ENCODE data around the gene ANO1. TPM values are rescaled to one million over a fixed set of nuclear protein-coding genes. Genes with fewer than 3 reads are reported as not detected.

ANO1 gene
- total RNA-seq, 2 donors from 2014 or later = 9.8 to 14.2 TPM

DNA sequence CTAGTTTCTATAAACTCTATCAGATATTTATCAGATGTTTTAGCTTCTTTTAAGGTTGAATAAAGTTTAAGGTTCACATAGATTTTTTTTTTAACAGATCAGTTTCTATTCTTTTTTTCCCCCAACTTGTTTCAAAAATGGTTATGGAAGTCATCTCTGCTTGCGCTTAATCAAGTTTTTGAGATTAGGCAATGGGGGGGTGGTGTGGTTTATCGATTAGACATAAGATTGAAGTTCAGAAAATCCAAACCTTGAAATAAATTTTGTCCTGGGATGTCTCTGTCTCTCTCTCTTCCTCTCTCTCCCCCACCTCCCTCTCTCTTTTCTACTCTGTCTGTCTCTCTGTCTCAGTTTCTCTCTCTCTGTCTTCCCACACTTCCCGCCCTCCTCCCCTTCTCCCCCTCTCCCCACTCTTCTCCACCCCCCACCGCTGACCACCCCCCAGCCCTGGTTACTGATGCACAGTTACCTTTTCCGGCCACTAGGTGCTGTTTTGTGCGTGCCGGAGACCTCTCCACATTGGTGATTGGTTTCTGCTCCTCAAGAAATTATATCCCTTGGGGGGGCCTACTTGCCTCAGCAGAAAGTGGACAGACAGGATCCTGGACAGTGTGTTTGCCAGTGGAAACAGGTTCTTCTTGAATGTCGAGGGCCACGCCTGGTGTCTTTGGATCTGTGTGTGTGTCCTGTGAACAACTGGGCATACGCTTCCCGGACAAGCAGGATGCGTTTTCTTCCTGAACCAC lies 29.7 kb upstream of the ANO1 start:
- ATAC-seq (no peak), DNase-seq (no peak)
- intact Hi-C loops (cut with DNase I) = no loop called here

DNA sequence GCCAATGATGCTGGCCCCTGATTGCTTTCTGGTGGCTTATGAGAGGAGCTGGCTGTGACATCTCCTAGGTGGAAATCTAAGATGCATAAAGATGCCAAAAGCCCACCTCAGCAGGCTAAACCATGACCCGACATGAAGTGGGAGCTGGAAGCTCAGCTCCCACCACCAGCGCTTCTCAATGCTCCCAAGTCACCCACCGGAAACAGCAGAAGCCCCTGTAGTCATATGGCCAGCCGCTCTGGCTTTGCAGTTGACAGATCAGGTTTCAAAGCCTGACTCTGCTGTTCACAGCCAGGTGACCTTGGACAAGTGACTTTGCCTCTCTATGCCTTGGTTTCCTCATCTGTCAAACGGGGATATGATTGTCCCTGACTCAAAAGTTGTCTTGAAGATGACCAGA lies 29.1 kb upstream of the ANO1 start:
- ATAC-seq = no peak
- DNase-seq = no peak
- intact Hi-C loops (cut with DNase I) = no loop called here

DNA sequence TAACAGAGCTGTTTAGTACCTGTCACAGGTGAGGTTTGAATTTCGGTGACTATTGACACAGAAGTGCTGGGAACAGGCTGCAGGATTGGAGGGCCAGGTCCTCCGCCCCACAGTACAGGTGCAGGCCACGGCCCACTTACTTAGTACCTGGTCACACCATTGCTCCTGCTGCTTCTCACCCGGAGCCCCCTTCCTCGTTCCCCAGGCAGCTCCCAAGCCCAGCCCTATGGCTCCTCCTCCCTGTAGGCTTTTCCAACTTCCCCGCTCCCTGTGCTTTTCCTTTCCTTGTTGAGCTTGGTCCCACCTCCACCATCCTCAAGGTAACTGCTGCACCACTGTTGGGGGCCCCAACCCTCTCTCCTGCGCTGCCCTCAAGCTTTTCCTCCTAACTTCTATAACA lies 27.9 kb upstream of the ANO1 start:
- no peak for DNase-seq
- intact Hi-C loops (cut with DNase I) = no loop called here
- ATAC-seq = no peak

DNA sequence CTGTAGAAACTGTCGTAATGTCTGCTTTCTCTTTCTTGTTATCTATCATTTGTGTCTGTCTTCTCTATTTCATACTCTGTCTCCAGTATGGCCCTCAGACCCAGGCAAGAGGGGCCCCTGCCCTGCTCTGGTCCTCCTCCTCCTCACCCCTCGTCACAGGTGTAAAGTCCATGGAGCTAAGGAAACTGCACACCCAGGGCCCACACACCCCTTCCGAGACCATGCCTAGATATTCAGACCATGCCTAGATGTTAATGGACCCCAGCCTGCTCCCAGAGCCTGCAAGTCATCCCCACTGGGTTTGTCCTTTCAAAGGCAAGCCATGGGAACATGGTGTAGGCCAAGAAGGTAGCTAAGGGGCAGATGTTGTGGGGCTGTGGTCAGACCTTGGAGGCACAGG lies 24.1 kb upstream of the ANO1 start:
- intact Hi-C loops (cut with DNase I) = no loop called here
- ATAC-seq (no peak), DNase-seq (no peak)

DNA sequence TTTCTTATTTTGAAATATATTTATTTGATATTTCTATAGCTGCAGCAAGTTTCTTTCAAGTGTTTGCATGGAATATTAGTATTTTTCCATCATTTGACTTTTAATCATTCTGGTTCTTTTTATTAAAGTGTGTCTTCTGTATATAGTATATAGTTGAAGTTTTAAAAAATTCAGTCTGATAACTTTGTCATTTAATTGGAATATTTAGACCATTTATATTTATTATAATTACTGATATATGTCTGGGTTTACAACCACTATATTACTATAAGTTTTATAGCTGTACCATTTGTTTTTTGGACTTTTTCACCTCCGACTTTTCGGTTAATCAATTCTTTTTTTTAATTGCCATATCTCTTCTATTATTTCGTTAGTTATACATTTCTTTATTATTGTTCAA lies 22.7 kb upstream of the ANO1 start:
- intact Hi-C loops (cut with DNase I) = no loop called here
- ATAC-seq = no peak

DNA sequence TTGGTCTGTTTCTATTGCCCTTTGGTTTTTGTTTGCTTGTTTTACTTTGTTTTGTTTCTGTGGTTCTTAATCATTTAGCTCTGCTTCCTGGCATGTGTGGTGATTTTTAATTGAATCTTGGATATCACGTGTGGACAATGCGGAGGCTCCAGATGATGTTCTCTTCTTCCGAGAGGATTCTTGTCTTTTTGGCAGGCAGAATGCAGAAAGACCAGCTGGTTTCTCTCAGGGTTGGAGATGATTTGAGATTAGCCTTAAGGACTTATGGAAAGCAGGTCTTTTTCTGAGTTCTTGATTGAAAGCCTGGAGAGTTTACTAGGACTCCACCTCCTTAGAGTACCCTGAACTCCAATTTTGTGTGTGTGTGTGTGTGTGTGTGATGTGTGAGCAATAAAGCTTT lies 21.0 kb upstream of the ANO1 start:
- intact Hi-C loops (cut with DNase I) = no loop called here
- no peak for DNase-seq
- no peak for ATAC-seq

More for the DNA sequence above, 22.7 kb upstream of the ANO1 start:
- no peak for DNase-seq

DNA sequence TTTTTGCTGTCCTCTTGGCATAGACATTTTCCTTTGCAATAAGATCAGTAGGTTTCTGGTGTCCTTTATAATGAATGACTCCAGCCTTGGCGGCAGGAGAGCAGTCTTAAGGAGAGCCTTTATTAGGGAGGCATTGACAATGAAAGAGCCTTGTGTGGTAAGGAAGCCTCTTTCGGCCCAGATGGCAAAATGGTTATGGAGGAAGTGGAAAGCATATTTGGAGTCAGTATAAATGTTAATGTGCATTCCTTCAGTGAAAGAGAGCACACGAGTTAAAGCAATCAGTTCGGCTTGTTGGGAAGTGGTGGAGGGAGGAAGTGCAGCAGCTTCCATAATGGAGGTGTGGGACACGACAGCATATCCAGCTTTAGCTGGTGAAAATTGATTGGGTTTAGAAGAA lies 18.1 kb upstream of the ANO1 start:
- DNase-seq (no peak), ATAC-seq (no peak)
- intact Hi-C loops (cut with DNase I) = no loop called here

DNA sequence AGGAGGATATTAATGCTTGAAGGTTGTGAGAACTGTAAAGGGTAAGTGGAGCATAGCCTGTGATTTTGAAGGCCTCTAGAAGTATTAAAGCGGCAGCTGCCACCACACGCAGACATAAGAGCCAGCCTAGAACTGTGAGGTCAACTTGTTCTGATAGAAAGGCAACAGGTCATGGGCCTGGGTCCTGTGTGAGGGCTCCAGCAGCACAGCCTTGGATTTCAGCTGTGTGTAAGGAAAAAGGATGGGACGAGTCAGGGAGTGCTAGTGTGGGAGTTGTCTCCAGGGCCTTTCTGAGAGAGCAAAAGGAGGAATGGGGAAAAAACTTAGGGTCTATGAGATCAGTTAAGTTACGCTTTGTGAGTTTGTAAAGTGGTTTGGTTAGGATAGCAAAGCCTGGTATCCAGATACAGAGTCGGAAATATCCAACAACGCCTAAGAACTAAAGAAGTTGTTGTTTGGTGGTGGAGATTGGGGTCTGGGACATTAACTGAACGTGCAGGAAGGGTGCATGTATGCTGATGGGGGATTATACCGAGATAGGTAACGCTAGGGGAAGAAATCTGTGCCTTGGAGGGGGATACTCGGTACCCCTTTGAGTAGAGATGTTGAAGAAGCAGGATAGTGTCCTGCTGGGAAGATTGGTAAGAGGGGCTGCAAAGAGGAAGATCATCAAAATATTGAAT lies 17.4 kb upstream of the ANO1 start:
- ATAC-seq = no peak
- no peak for DNase-seq
- intact Hi-C loops (cut with DNase I) = no loop called here

DNA sequence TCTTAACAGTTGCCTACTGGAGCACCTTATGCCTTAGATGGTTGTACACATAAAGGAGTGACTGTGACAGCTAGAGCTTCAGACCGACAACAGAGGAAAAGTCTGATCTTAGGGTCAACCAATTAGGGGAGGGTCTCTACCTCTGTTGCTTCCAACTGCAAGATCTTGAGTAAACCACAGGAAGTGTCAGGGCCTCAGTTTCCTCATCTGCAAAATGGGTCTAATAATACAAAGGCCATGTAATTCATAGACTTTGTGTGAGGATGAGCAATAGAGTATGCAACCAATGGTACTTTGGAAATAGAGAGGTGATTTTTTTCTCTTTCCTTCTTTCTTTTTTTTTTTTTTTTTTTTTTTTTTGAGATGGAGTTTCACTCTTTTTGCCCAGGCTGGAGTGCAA lies 16.4 kb upstream of the ANO1 start:
- DNase-seq = no peak
- intact Hi-C loops (cut with DNase I) = no loop called here
- no peak for ATAC-seq

DNA sequence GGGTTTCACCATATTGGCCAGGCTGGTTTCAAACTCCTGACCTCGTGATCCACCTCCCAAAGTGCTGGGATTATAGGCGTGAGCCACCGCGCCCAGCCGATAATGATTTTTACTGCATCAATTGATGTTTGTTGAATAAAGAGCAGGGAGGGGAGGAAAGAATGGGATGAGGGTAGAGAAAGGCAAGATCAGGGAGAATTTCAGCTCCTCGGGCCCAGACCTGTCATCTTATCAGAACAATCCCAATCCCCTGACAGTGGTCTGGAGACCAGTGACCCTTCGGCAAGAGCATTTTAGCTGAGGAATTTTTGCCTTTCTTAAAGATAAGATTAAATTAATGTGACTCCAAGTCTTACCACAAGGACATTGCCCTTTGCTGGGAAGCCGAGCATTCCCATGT lies 15.0 kb upstream of the ANO1 start:
- no peak for DNase-seq
- intact Hi-C loops (cut with DNase I) = no loop called here
- no peak for ATAC-seq

DNA sequence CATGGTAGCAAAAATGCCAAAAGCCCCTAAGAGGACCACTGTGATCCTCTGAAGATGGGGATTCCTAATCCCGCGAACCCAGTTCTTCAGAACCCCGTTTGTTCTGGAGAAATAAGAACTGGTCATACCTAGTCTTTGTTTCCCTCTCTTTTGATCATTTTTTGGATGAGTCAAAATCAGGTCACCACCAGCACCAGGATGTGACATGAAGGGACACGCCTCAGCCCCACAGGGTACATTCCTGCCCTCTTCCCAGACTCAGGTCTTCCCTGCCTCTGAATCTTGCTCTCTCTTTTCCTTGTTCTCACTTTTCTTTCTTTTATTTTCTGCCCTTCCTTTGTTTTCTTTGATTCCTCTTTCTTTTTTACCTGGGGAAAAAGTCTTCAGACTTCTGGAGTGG lies 14.6 kb upstream of the ANO1 start:
- no peak for DNase-seq
- intact Hi-C loops (cut with DNase I) = no loop called here
- no peak for ATAC-seq

DNA sequence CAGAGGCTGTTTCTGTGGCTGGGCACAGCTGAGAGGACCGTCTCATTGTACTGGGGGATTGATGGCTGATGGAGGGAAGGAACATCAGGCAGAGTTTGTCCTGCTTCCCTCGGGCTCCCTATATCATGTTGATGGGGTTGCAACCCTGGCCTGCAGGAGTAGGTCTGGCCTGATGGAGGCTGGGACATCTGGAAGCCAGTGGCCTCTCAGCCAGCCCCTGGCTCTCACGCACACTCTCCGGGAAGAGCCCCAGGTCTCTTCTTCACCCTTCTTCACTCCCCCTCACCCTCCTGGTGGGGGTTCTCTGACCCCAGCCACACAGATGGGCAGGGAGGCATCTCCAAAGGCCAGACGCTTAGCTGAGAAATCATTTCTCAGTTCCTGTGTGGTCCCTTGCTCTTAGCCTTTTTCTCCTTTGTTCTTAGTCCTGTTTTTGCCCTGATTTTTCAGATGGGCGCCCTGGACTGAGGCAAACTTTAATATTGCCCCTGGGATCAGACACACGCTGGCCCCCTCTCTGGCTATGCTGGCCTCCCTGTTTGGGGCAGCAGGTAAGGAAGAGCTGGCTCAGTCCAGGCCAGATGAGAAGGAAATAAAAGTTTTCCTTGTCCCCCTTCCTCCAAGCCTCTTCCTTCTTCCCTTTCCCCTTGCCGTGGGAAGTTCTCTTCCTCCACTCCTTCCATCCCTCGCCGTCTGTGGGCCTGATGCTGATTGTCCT lies 13.9 kb upstream of the ANO1 start:
- DNase-seq (no peak), ATAC-seq (no peak)
- intact Hi-C loops (cut with DNase I) = no loop called here

DNA sequence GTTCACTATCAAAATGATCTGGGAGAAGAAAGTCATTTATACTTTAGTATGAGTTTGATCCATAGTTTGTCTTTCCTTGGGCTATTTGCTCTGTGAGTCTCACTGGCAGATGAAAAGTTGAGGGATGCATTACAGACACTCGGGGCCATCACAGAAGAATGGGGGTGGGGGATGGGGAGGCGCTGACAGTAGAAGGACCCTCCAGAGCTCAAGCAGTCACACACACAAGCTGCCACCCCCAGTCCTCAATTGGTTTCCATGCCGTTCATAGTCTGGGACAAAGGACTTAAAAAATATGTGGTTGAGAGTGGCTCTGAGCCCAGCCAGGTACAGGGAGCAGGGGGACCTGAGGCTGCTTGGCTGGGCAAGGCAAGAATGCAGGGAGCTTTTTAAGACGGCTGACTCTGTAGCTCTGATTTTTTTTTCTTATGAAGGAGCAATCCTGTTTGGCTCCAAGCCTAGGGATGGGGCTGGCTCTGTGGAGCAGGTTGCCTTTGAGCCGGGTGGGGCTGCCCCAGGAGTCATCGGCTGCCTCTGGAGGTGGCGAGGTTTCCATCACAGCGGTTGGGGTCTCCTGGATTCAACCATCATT lies 13.3 kb upstream of the ANO1 start:
- intact Hi-C loops (cut with DNase I) = no loop called here
- ATAC-seq (no peak), DNase-seq (no peak)

DNA sequence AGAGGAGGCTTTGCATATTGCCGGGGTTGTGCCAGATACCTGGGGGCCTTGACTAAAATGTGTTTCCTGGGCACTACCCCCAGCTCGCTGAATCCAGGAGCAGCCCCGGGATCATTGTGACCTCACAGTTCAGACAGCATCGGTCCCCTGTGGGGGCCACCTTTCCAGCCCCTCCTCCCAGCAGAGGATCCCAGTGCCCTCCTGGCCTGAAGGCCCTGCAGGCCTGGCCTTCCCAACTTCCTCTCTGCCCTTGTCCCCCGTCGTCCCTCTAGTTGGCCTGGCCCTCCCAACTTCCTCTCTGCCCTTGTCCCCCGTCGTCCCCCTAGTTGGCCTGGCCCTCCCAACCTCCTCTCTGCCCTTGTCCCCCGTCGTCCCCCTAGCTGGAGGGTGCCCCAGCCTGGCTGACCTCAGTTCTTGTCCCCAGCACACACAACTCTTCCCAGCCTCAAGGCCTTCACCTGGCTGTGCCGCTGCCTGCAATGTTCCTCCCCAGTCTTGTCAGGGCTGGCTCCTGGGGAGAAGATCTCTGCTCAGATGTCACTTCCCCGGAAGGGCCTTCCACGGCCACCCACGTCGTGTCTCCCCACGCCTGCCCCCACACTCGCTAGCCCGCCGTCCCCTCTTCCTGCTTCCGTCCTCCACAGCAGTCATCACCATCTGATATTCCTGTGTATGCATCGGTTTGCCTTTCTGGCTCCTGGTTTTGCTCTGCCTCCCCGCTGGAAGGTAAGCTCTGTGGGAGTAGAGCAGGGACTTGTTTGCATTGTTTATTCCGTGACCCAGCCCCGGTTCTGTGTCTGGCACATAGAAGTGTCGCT lies 12.6 kb upstream of the ANO1 start:
- intact Hi-C loops (cut with DNase I) = no loop called here
- ATAC-seq (no peak), DNase-seq (no peak)

DNA sequence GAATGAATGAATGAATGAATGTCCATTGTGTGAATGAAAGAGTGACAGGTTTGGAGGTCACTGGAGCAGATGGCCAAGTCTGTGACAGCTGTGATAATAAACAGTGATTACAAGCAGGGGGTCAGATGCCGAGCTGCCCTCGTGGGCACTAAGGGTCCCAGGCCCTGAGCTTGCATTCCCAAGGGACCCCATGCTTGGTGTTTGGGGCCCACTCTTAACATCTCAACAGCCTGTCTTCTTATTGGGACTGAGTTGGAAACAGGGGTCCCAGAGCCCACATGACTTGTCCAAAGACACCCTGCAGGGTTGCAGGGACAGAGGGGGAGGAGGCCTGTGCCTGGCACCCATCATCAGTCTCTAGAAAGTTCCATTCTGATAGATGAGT lies 12.0 kb upstream of the ANO1 start:
- ATAC-seq (no peak), DNase-seq (no peak)
- intact Hi-C loops (cut with DNase I) = no loop called here

DNA sequence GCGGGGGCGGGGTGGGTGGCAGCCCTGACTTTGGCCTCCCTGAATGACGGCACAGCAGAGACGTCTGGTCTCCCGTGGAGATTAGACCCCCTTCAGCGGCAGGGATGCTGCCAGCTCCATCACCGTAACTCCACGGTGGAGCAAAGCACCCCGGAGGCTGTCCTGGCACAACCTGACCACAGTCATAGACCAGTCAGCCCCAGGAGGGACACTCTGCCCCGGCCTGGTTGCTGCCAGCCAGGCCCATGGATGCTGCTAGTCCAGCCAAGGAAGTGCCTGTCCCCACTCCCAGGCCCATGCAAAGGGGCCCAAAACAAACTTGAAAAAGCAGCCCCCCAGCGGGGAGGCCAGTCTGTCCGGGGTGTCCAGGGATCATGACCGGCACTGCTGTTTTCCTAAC lies 11.5 kb upstream of the ANO1 start:
- ATAC-seq (no peak), DNase-seq (no peak)
- intact Hi-C loops (cut with DNase I) = no loop called here

DNA sequence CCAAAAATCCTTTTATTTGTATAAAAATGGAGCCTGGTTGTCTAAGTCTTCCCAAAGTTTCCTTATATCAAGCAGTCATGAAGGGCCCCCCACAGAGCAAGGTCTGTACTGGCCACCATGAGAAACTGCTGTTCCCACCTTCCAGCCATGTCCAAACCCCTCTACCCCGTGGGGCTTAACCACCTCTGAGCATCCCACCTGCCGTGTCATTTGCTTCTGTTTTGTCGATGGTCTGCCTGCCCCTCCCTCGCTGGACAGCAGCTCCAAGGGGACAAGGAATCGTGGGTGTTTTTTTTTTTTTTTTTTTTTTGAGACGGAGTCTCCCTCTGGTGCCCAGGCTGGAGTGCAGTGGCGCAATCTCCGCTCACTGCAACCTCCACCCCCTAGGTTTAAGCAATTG lies 11.1 kb upstream of the ANO1 start:
- intact Hi-C loops (cut with DNase I) = no loop called here
- DNase-seq = no peak
- no peak for ATAC-seq

DNA sequence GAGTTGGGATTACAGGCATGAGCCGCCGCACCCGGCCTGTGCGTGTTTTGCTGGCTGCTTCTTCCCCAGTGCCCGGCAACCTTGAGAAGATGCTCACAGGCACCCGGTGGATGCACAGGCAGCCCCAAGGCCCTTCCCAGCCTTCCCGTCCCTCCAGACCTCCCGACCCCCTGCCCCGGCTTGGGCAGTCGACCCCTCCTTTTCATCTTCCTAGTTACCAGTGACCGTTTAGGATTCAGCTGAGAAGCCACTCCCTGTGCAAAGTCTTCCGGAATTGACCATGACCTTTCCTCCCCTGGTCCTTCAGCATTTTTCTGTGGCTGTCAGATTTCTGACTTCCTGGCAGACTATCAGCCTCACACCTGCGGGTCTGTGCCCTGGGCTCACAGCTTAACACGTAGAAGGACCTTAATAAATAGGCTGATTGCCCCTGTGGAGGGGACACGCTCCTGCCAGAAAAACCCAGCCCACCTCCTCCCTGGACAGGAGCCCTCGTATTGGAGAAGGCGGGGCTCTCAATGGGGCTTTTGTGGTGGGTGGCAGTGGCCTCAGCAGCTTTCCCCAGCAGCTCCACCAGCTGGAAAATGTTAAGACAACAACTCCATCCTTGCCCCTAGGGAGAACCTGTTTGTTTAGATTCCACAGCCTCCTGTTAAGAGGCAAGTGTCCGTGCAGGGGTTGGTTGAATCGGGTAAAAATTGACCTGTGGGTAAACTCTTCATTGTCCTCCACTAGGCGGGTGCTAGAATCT lies 10.4 kb upstream of the ANO1 start:
- no peak for ATAC-seq
- intact Hi-C loops (cut with DNase I) = no loop called here
- no peak for DNase-seq

DNA sequence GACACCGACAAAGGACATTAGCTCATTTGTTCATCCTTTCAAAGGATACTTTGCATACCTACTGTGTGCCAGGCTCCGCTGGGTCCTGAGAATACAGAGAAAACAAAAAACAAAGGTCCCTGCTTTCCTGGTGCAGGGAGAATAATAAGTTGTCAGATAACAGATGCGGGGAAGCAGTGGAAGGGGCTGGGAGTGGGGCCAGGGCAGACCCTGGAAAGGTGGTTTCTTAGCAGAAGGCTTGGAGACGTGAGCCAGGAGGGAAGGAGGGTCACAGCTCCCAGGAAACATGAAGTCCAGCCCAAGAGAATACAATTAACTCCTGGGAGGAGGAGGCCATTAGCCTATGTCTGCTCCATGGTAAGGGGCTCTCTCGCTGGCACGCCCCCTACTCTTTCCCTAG lies 9.8 kb upstream of the ANO1 start:
- DNase-seq (no peak), ATAC-seq (no peak)
- intact Hi-C loops (cut with DNase I) = no loop called here

Data from left cardiac atrium (tissue), 4 donors.